GM10847 (cell line): ENCODE measurements around the gene ENO3.

Experiments used
- POLR2A ChIP-seq: IDR thresholded peaks from 2 replicates; pipeline ENCODE4 v1.6.1; 2011; ENCODE audit not compliant: insufficient read length; ENCODE audit errors: extremely low read depth

The ENO3 gene

GRCh38 chr17:4950746-4951204 is at the start of gene ENO3:
Gene ENO3, plus strand, starts transcription at chr17:4951119. Its CDS starts 711 bp downstream, at chr17:4951830.
- peak; percentile 16 for TF ChIP-seq POLR2A

- TF ChIP-seq POLR2A = no peak
Measured at GRCh38 chr17:4901648-4902344, 49.1 kb upstream of the ENO3 start.

GRCh38 chr17:4902540-4902939 is 48.4 kb upstream of the ENO3 start:
- TF ChIP-seq POLR2A = no peak

GRCh38 chr17:4903051-4903818 is 47.7 kb upstream of the ENO3 start, which contains the start of gene CHRNE:
Gene CHRNE, minus strand, starts transcription at chr17:4903098. Its CDS starts 35 bp downstream, at chr17:4903063.
- no peak for TF ChIP-seq POLR2A

GRCh38 chr17:4908301-4908700 is 42.6 kb upstream of the ENO3 start:
- no peak for TF ChIP-seq POLR2A

- TF ChIP-seq POLR2A = no peak
Measured at GRCh38 chr17:4908711-4909496, 42.0 kb upstream of the ENO3 start.

- no peak for TF ChIP-seq POLR2A
Measured at GRCh38 chr17:4913994-4914393, 36.9 kb upstream of the ENO3 start.

- TF ChIP-seq POLR2A = no peak
Measured at GRCh38 chr17:4919511-4920047, 31.3 kb upstream of the ENO3 start.

- TF ChIP-seq POLR2A = no peak
Measured at GRCh38 chr17:4920351-4921048, 30.4 kb upstream of the ENO3 start.

- no peak for TF ChIP-seq POLR2A
Measured at GRCh38 chr17:4921320-4921719, 29.6 kb upstream of the ENO3 start.

- TF ChIP-seq POLR2A = no peak
Measured at GRCh38 chr17:4928881-4929280, 22.0 kb upstream of the ENO3 start.

- no peak for TF ChIP-seq POLR2A
Measured at GRCh38 chr17:4931963-4932362, 19.0 kb upstream of the ENO3 start, which contains the start of gene GP1BA. Gene GP1BA, plus strand, starts transcription at chr17:4932277. Its CDS starts 328 bp downstream, at chr17:4932605.

GRCh38 chr17:4932756-4933155 is 18.2 kb upstream of the ENO3 start:
- TF ChIP-seq POLR2A = no peak

GRCh38 chr17:4933646-4934045 is 17.3 kb upstream of the ENO3 start:
- TF ChIP-seq POLR2A = no peak

GRCh38 chr17:4934173-4934979 is 16.5 kb upstream of the ENO3 start:
- TF ChIP-seq POLR2A = no peak
